AG10803 (cell line): Measurements from ENCODE around the gene CYP4F3.
"Not testable (repeated sequence)": the region's sequence is repeated elsewhere in the genome, so short reads cannot be mapped to it uniquely, and the experiment has no call there.

ENCODE experiments used
- DNase-seq: peaks from one replicate; pipeline ENCODE4 v3.0.0; 2010; ENCODE audit warnings: low read depth
- H3K4me3 ChIP-seq: 2 replicates; pipeline ENCODE4 v1.5.1; 2011; ENCODE audit warnings: mild to moderate bottlenecking, low read length, control low read depth
- TF ChIP-seq, protein P1 (sequence below): conservative IDR thresholded peaks from 2 replicates; pipeline ENCODE4 v1.5.1; 2011; ENCODE audit warnings: mild to moderate bottlenecking, low read length, control low read depth, inconsistent platforms

CYP4F3 gene, protein sequence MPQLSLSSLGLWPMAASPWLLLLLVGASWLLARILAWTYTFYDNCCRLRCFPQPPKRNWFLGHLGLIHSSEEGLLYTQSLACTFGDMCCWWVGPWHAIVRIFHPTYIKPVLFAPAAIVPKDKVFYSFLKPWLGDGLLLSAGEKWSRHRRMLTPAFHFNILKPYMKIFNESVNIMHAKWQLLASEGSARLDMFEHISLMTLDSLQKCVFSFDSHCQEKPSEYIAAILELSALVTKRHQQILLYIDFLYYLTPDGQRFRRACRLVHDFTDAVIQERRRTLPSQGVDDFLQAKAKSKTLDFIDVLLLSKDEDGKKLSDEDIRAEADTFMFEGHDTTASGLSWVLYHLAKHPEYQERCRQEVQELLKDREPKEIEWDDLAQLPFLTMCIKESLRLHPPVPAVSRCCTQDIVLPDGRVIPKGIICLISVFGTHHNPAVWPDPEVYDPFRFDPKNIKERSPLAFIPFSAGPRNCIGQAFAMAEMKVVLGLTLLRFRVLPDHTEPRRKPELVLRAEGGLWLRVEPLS

DNA sequence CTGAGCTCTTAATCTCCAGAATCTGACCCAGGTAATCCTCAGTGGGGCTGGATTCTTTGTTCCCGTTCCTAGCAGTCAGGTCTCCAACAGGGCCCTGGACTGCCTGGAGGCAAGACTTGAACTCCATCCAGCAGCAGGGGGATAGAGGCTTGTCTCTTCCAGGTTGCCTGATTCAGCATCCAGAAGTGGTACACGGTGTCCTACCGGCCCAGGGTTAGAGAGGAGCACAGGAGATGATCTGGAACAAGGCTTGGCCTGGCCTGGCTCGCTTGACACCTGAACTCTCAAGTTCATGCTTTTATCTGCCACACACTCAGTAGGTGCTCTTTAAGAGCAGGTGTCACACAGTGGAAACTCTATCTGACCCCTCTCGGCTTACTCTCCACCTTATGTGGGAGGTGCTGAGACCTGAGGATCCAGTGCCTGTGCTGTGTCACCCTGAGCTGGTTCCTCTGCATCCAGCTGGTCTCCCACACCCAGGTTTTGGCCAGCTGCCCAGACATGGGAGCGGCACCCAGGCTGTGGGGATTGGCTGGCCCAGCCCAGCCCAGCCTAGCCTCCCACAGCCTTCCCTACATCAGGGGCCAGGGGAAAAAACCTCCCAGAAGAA lies at the start of gene CYP4F3:
CYP4F3 (plus strand) TSS at position 604 of the 610 bp plus-strand sequence. CDS start 519 bp downstream, outside the sequence.
- H3K4me3 ChIP-seq: no peak within 1 kb of the TSS
- TF ChIP-seq, protein P1, sequence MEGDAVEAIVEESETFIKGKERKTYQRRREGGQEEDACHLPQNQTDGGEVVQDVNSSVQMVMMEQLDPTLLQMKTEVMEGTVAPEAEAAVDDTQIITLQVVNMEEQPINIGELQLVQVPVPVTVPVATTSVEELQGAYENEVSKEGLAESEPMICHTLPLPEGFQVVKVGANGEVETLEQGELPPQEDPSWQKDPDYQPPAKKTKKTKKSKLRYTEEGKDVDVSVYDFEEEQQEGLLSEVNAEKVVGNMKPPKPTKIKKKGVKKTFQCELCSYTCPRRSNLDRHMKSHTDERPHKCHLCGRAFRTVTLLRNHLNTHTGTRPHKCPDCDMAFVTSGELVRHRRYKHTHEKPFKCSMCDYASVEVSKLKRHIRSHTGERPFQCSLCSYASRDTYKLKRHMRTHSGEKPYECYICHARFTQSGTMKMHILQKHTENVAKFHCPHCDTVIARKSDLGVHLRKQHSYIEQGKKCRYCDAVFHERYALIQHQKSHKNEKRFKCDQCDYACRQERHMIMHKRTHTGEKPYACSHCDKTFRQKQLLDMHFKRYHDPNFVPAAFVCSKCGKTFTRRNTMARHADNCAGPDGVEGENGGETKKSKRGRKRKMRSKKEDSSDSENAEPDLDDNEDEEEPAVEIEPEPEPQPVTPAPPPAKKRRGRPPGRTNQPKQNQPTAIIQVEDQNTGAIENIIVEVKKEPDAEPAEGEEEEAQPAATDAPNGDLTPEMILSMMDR: no peak
- no peak for DNase-seq

DNA sequence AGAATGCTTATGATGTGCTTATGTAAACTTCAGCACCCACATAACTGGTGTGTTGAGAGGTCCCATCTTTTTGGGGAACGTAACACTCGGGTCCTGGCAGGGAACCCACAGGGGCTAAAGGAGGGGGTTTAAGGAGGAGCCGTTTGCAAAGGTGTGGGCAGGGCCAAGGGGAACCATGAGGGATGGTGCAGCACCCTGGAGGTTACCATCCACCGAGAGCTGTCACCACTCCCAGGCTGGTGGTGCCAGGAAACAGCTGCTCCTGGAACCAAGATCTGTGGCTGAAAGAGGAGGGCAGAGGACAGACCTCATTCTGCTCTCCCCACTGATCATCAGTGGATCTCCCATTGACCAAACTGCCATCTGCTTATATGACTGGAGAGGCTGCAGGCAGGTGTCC lies 48.9 kb upstream of the CYP4F3 start:
- TF ChIP-seq, protein P1: no peak
- no peak for DNase-seq
- no peak overlapping the region for H3K4me3 ChIP-seq

DNA sequence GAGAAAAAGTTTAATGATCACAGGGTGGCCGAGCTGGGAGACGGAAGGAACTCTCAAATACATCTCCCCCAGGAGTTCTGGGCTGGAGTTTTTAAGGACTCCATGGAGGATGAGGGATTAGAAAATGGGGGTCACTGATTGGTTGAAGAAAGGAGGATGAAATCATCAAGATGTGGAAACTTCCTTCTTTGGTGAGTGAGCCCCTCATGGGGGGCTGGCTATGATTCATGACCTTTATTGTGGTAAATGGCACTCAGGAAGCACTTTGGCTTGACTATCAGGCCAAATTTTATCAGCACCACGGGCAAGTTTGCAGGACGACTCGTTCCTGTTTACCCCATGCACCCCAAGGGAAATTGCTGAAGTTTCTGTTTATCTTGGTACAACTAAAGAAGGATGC lies 48.2 kb upstream of the CYP4F3 start:
- DNase-seq, H3K4me3 ChIP-seq: not testable (repeated sequence)

DNA sequence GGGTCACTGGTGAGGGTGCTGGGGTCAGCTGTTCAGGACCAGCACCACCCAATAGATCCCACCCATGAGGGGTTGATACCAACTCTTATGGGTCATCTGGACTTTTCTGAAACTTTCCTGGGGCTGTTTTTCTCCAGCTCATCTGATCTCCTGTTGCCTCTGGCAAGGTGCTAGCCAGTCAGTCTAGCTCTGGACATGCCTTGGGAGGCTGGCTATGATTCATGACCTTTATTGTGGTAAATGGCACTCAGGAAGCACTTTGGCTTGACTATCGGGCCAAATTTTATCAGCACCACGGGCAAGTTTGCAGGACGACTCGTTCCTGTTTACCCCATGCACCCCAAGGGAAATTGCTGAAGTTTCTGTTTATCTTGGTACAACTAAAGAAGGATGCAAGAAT lies 46.9 kb upstream of the CYP4F3 start:
- H3K4me3 ChIP-seq, DNase-seq: not testable (repeated sequence)

DNA sequence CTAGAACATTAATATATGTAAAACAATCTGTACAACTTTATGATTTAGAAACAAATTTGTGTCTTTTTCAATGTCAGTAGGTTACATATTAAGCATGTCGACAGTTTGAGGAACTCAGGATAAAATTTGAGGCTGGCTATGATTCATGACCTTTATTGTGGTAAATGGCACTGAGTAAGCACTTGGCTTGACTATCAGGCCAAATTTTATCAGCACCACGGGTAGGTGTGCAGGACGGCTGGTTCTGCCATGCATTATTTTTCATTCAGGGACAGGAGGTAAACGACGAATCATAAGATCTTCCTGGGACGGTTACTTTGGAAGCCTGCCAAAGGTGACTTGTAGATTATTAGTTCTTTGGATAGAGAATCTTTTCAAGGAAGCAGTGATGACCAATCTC lies 45.6 kb upstream of the CYP4F3 start:
- TF ChIP-seq, protein P1: no peak
- DNase-seq: no peak
- H3K4me3 ChIP-seq: no peak overlapping the region

DNA sequence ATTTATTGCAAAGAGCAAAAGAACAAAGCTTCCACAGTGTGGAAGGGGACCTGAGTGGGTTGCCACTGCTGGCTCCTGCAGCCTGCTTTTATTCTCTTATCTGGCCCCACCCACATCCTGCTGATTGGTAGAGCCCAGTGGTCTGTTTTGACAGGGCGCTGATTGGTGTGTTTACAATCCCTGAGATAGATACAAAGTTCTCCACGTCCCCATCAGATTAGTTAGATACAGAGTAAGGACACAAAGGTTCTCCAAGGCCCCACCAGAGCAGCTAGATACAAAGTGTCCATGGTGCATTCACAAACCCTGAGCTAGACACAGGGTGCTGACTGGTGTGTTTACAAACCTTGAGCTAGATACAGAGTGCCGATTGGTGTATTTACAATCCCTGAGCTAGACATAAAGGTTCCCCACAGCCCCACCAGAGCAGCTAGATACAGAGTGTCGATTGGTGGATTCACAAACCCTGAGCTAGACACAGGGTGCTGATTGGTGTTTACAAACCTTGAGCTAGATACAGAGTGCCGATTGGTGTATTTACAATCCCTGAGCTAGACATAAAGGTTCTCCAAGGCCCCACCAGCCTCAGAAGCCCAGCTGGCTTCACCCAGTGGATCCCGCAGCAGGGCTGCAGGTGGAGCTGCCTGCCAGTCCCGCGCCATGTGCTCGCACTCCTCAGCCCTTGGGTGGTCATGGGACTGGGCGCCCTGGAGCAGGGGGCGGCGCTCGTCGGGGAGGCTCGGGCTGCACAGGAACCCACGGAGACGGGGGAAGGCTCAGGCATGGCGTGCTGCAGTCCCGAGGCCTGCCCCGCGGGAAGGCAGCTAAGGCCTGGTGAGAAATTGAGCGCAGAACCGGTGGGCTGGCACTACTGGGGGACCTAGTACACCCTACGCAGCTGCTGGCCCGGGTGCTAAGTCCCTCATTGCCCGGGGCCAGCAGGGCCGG lies 32.4 kb upstream of the CYP4F3 start:
- not testable (repeated sequence) for DNase-seq

DNA sequence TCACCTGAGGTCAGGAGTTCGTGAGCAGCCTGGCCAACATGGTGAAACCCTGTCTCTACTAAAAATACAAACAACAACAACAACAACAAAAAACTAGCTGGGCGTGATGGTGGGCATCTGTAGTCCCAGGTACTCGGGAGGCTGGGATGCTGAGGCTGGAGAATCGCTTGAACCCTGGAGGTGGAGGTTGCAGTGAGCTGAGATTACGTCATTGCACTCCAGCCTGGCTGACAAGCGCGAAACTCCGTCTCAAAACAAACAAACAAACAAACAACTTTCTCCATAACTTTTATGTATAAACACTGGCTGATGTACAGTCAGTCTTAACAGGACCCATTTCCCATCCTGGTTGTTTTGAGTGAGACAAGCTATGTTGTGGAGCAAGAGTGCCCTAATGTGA lies 31.4 kb upstream of the CYP4F3 start:
- TF ChIP-seq, protein P1: no peak
- no peak overlapping the region for H3K4me3 ChIP-seq
- no peak for DNase-seq

More for the DNA sequence above, 32.4 kb upstream of the CYP4F3 start:
- H3K4me3 ChIP-seq: not testable (repeated sequence)

DNA sequence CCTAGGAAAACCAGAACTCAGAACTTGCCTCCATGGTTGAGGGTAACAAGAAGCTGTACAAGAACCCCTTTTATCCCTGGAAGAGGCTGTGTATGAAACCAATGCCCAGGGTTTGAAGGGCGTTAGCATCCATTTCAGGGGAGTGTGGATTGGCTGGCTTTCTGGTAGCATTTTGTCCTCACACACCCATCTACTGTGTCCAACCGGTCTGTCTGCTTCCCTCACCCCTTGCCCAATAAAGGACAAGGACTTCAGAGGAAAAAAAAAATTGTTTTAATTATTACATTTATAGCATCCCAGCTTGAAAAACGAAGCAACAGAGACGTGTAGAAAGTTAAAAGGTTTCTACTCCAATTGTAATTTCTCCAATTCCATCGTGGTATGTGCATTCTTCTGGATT lies 28.4 kb upstream of the CYP4F3 start:
- no peak for DNase-seq
- no peak overlapping the region for H3K4me3 ChIP-seq
- TF ChIP-seq, protein P1: no peak
